H1 (cell line): ENCODE data around the gene ACRBP. TPM values are rescaled to one million over a fixed set of nuclear protein-coding genes. Genes with fewer than 3 reads are reported as not detected.
"Not testable (repeated sequence)": the region's sequence is repeated elsewhere in the genome, so short reads cannot be mapped to it uniquely, and the experiment has no call there.

Experiments
- CTCF ChIA-PET: fragments of 300-600 bp; sonication (Branson Sonifier 250); formaldehyde crosslinking; loops from one replicate; lab custom pipeline; 2021; ENCODE audit not compliant: partially characterized antibody; lab: Charles Lee
- POLR2A ChIA-PET: fragments of 300-600 bp; sonication (Branson Sonifier 250); formaldehyde crosslinking; loops from one replicate; lab custom pipeline; 2021; ENCODE audit warnings: inconsistent platforms; ENCODE audit not compliant: partially characterized antibody; lab: Charles Lee
- DNase-seq, 2 experiments: peaks; one replicate each; pipeline versions ENCODE4 v3.0.0 to v3.0.0-alpha.2; 2010 to 2022; ENCODE audit warnings: low spot score in 2 of 2, low read depth in 1 of 2, mixed read lengths in 1 of 2
- FAIRE-seq: peaks from 2 replicates; lab custom pipeline; 2011; peaks lifted over from hg19 to GRCh38; lab: Jason Lieb, UNC
- H2AFZ ChIP-seq: 2 replicates; pipeline ENCODE4 v1.8.1; 2012; ENCODE audit warnings: low read length, inconsistent platforms
- H2AK5ac ChIP-seq: 2 replicates; pipeline ENCODE4 v1.6.1; 2013; ENCODE audit warnings: low read depth, low read length
- H2BK120ac ChIP-seq: replicated peaks from 2 replicates; pipeline ENCODE3; 2013; ENCODE audit warnings: low read depth, low read length, inconsistent platforms
- H2BK12ac ChIP-seq: 2 replicates; pipeline ENCODE4 v1.6.1; 2013; ENCODE audit warnings: low read depth, low read length
- H2BK15ac ChIP-seq: 2 replicates; pipeline ENCODE4 v1.6.1; 2013; ENCODE audit warnings: low read length
- H2BK20ac ChIP-seq: 2 replicates; pipeline ENCODE4 v1.6.1; 2013; ENCODE audit warnings: low read length
- H2BK5ac ChIP-seq: 2 replicates; pipeline ENCODE4 v1.6.1; 2013; ENCODE audit warnings: low read depth, low read length
- H3K14ac ChIP-seq: 2 replicates; pipeline ENCODE4 v1.6.1; 2013; ENCODE audit warnings: inconsistent platforms; ENCODE audit not compliant: insufficient read length
- H3K18ac ChIP-seq: 2 replicates; pipeline ENCODE4 v1.6.1; 2013; ENCODE audit warnings: low read length; ENCODE audit errors: extremely low read depth
- H3K23ac ChIP-seq: 2 replicates; pipeline ENCODE4 v1.6.1; 2013; ENCODE audit warnings: inconsistent platforms; ENCODE audit not compliant: insufficient read length
- H3K23me2 ChIP-seq: 2 replicates; pipeline ENCODE4 v1.6.1; 2013; ENCODE audit warnings: low read depth, low read length
- H3K27ac ChIP-seq: 2 replicates; pipeline ENCODE4 v1.6.1; 2011; ENCODE audit warnings: low read depth, low read length, inconsistent platforms
- H3K27me3 ChIP-seq, 4 experiments: replicated peaks in 1 of 4; 1 replicate in 1 of 4; 2 replicates in 3 of 4; pipeline versions ENCODE4 v1.6.1 to v1.8.1; 2011 to 2013; ENCODE audit warnings: low read length in 3 of 4, mild to moderate bottlenecking in 3 of 4, inconsistent platforms in 2 of 4, mixed read lengths in 2 of 4, moderate library complexity in 1 of 4; ENCODE audit not compliant: control insufficient read depth in 3 of 4, insufficient read depth in 3 of 4; ENCODE audit errors: extremely low read depth in 1 of 4
- H3K36me3 ChIP-seq, 4 experiments: 2 replicates each; pipeline versions ENCODE4 v1.6.1 to v1.8.1; 2011 to 2013; ENCODE audit warnings: mild to moderate bottlenecking in 4 of 4, low read length in 3 of 4, moderate library complexity in 2 of 4, control low read depth in 1 of 4, inconsistent platforms in 1 of 4; ENCODE audit not compliant: insufficient read depth in 4 of 4, control insufficient read depth in 2 of 4
- H3K4ac ChIP-seq: replicated peaks from 2 replicates; pipeline ENCODE3; 2013; ENCODE audit warnings: low read length, low read depth, mixed read lengths, inconsistent platforms; ENCODE audit not compliant: insufficient read length
- H3K4me1 ChIP-seq, 4 experiments: replicated peaks in 1 of 4; 1 replicate in 1 of 4; 2 replicates in 3 of 4; pipeline versions ENCODE4 v1.6.1 to v1.8.1; 2011 to 2013; ENCODE audit warnings: low read length in 3 of 4, inconsistent platforms in 2 of 4, mixed read lengths in 1 of 4; ENCODE audit not compliant: insufficient read depth in 4 of 4, control insufficient read depth in 3 of 4
- H3K4me2 ChIP-seq, 2 experiments: 2 replicates each; pipeline versions ENCODE4 v1.6.1 to v1.8.1; 2011 to 2013; ENCODE audit warnings: low read depth in 2 of 2, low read length in 2 of 2, control low read depth in 1 of 2, inconsistent platforms in 1 of 2, mild to moderate bottlenecking in 1 of 2; ENCODE audit not compliant: insufficient read depth in 1 of 2
- H3K4me3 ChIP-seq, 4 experiments: fragments of 200-600, 300-600 bp in 1 of 4; sonication (generic), shearing (Covaris generic), sonication (Bioruptor Twin) in 1 of 4; 2 replicates each; pipeline versions ENCODE4 v1.5.1 to v1.8.1; 2011 to 2016; ENCODE audit warnings: low read length in 4 of 4, low read depth in 3 of 4, control low read depth in 2 of 4, inconsistent platforms in 2 of 4, mild to moderate bottlenecking in 2 of 4, mixed read lengths in 1 of 4, moderate library complexity in 1 of 4; ENCODE audit not compliant: insufficient read depth in 2 of 4; ENCODE audit errors: extremely low read depth in 1 of 4
- H3K56ac ChIP-seq: replicated peaks from 2 replicates; pipeline ENCODE3; 2013; ENCODE audit warnings: low read depth, mild to moderate bottlenecking, mixed read lengths, low read length, inconsistent platforms; ENCODE audit not compliant: insufficient read length
- H3K79me1 ChIP-seq: 2 replicates; pipeline ENCODE4 v1.6.1; 2013; ENCODE audit warnings: low read depth, low read length, control low read depth
- H3K79me2 ChIP-seq, 2 experiments: 2 replicates each; pipeline versions ENCODE4 v1.6.1 to v1.8.1; 2012 to 2013; ENCODE audit warnings: low read length in 2 of 2, mild to moderate bottlenecking in 2 of 2, inconsistent platforms in 1 of 2; ENCODE audit not compliant: insufficient read depth in 2 of 2, control insufficient read depth in 1 of 2
- H3K9ac ChIP-seq, 4 experiments: replicated peaks in 1 of 4; 1 replicate in 1 of 4; 2 replicates in 3 of 4; pipeline versions ENCODE4 v1.6.1 to v1.8.1; 2011 to 2013; ENCODE audit warnings: low read depth in 3 of 4, low read length in 3 of 4, control low read depth in 2 of 4, mild to moderate bottlenecking in 2 of 4, moderate library complexity in 2 of 4, inconsistent platforms in 1 of 4; ENCODE audit errors: extremely low read depth in 1 of 4
- H3K9me3 ChIP-seq, 2 experiments: 2 replicates each; pipeline versions ENCODE4 v1.6.1 to v1.8.1; 2012 to 2013; ENCODE audit warnings: mild to moderate bottlenecking in 2 of 2, moderate library complexity in 2 of 2, control low read depth in 1 of 2, inconsistent platforms in 1 of 2, low read depth in 1 of 2, low read length in 1 of 2, mixed read lengths in 1 of 2; ENCODE audit not compliant: insufficient read depth in 2 of 2
- H4K20me1 ChIP-seq, 2 experiments: replicated peaks in 1 of 2; 2 replicates each; pipeline versions ENCODE3 to v1.8.1; 2011 to 2013; ENCODE audit warnings: inconsistent platforms in 2 of 2, low read length in 2 of 2, mild to moderate bottlenecking in 1 of 2; ENCODE audit not compliant: insufficient read depth in 2 of 2, control insufficient read depth in 1 of 2
- H4K5ac ChIP-seq: 2 replicates; pipeline ENCODE4 v1.6.1; 2013; ENCODE audit warnings: low read length, low read depth, mixed read lengths, inconsistent platforms; ENCODE audit not compliant: insufficient read length
- H4K8ac ChIP-seq: 2 replicates; pipeline ENCODE4 v1.8.0; 2013; ENCODE audit warnings: mild to moderate bottlenecking, moderate library complexity, low read length, inconsistent platforms; ENCODE audit not compliant: insufficient read depth; ENCODE audit errors: extremely low read depth
- H4K91ac ChIP-seq: replicated peaks from 2 replicates; pipeline ENCODE3; 2013; ENCODE audit warnings: low read length, mixed read lengths, inconsistent platforms; ENCODE audit not compliant: insufficient read length
- WGBS, 2 experiments: shearing (Covaris generic) in 1 of 2; methylation state at CpG; one replicate each; pipeline versions ENCODE4 v1.1.6 to v1.1.7; 2013 to 2015; ENCODE audit warnings: low lambda C conversion rate in 2 of 2, mixed read lengths in 2 of 2, inconsistent platforms in 1 of 2, low coverage in 1 of 2, missing lambda C conversion rate in 1 of 2; ENCODE audit not compliant: insufficient replicate concordance in 2 of 2, insufficient coverage in 1 of 2, insufficient read length in 1 of 2; ENCODE audit errors: extremely low coverage in 1 of 2, missing lambda C conversion rate in 1 of 2; 5-methylcytosine and 5-hydroxymethylcytosine counted together
- polyA plus RNA-seq, 7 experiments: library from polyadenylated mRNA; depleted of rRNA in 3 of 7; stranded (reverse) in 5 of 7; unstranded in 2 of 7; fragments of >200 nt in 5 of 7; fragments of 200-250 nt in 2 of 7; gene quantifications; 1 replicate in 5 of 7; 2 replicates in 1 of 7; 4 replicates in 1 of 7; pipeline versions ENCODE4 v1.2.1 to v1.2.3, GENCODE V29; 2011 to 2013; ENCODE audit warnings: missing spikeins in 2 of 7, mixed read lengths in 2 of 7
- total RNA-seq: library from RNA; stranded (reverse); fragmentation: NEBNext Ultra II Directional; extraction: Animal tissue kit (Norgen Biotek cat#: 25700); gene quantifications from 2 replicates; pipeline ENCODE4 v1.2.1, GENCODE V29; 2021

ACRBP gene
- total and polyA plus RNA-seq, 2 of the 8 experiments (the other 6 are each of a cell fraction or from before 2014, with no cell fraction given): 0.80 to 5.2 TPM

GRCh38 chr12:6595673-6596072, 51.6 kb downstream of the ACRBP start:
- not testable (repeated sequence) for H3K18ac ChIP-seq, H3K4ac ChIP-seq, H3K4me3 ChIP-seq, H3K9me3 ChIP-seq, H2BK20ac ChIP-seq, H2BK12ac ChIP-seq, H3K79me1 ChIP-seq, H2AK5ac ChIP-seq, H3K23ac ChIP-seq, H3K27ac ChIP-seq, FAIRE-seq, H4K8ac ChIP-seq, H2BK5ac ChIP-seq, H3K4me1 ChIP-seq, DNase-seq, H3K4me2 ChIP-seq, H3K14ac ChIP-seq, H2BK120ac ChIP-seq, H4K5ac ChIP-seq, H3K27me3 ChIP-seq, H4K91ac ChIP-seq, H2BK15ac ChIP-seq, H3K56ac ChIP-seq, H3K79me2 ChIP-seq, H2AFZ ChIP-seq, H3K23me2 ChIP-seq
- Histone ChIP-seq H3K36me3 (peaks cover 67 to 99% (median 86%) of the 10 kb centered on the region in 4 experiments), H3K9ac (peak overlapping the region in 1 of 4 experiments; percentile 32; a peak in 1 of 7 replicates), H4K20me1 (peaks cover 3 to 13% of the 10 kb centered on the region in 2 experiments)
- CTCF ChIA-PET: interaction anchor here (0.7 to 3.7 kb wide), 7 partner anchors 14 to 74 kb away, joined by 3 to 21 read pairs (median 5); no protein-coding TSS in a partner anchor
- POLR2A ChIA-PET: interaction anchor here (0.7 to 13.4 kb wide), 14 partner anchors 8 to 87 kb away, joined by 3 to 225 read pairs (median 3); no protein-coding TSS in a partner anchor
- WGBS, 2 experiments: 98% methylated on average over 8 of the region's 10 CpGs; no CpG with 5 or more reads in 1 of the 2 experiments
